Mucosa of rectum (tissue), 2 donors: Measurements from ENCODE around the gene CENPE.
"Not testable (repeated sequence)": the region's sequence is repeated elsewhere in the genome, so short reads cannot be mapped to it uniquely, and the experiment has no call there.

Source experiments
- H3K27ac ChIP-seq, 2 donors: one replicate each; pipeline ENCODE4 v1.7.0; 2013; ENCODE audit warnings: inconsistent platforms in 2 of 2, low read depth in 2 of 2, low read length in 2 of 2
- H3K27me3 ChIP-seq, 2 donors: one replicate each; pipeline ENCODE4 v1.7.0; 2013; ENCODE audit warnings: low read length in 2 of 2; ENCODE audit not compliant: control insufficient read depth in 2 of 2, insufficient read depth in 2 of 2
- H3K36me3 ChIP-seq, 2 donors: one replicate each; pipeline ENCODE4 v1.7.0; 2013; ENCODE audit warnings: low read length in 2 of 2; ENCODE audit not compliant: control insufficient read depth in 2 of 2, insufficient read depth in 2 of 2
- H3K4me1 ChIP-seq, 2 donors: one replicate each; pipeline ENCODE4 v1.7.0; 2013; ENCODE audit warnings: low read length in 2 of 2, mild to moderate bottlenecking in 1 of 2; ENCODE audit not compliant: control insufficient read depth in 2 of 2, insufficient read depth in 2 of 2
- H3K4me3 ChIP-seq, 2 donors: one replicate each; pipeline ENCODE4 v1.7.0; 2013; ENCODE audit warnings: low read length in 2 of 2
- H3K9ac ChIP-seq, 2 donors: one replicate each; pipeline ENCODE4 v1.7.0; 2013; ENCODE audit warnings: low read length in 2 of 2, low read depth in 1 of 2, mild to moderate bottlenecking in 1 of 2
- H3K9me3 ChIP-seq, 2 donors: one replicate each; pipeline ENCODE4 v1.7.0; 2013; ENCODE audit warnings: low read length in 2 of 2; ENCODE audit not compliant: control insufficient read depth in 2 of 2
- donor health status: healthy.
- donor health status: Normal muscosa, but diverticular disease.

Gene CENPE

DNA sequence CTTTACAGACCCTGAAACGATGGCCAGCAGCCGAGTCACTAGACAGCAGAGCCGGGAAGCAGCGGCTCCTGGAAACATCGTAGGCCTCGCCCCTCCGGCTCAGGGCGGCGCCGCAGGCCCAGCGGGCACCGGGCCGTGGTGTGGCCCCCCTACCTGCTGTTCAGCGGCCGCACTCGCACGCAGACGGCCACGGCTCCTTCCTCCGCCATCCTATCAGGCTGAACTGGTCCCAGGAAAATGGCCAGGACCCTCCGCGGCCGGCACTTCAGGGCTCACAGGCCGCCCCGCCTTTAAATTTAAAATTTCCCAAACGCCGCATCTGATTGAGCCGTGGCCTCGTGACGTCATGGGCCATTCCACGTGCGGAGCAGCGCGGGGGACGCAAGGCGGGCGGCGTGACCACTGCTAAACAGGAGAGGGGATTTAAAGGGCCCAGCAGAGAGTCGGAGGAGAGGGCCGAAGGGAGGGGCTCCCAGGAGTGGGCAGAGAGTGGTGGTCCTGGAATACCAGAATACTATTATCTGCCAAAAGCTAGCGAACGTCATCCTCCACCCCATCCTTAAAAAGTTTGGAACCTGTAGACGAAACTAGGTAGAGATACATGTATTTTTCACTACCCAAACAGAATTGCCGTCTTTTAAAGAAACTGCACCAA is at the start of gene CENPE:
Gene CENPE, minus strand, starts transcription at position 233 of the 655 bp plus-strand sequence. Its CDS starts 24 bp downstream, at position 209.
- Histone ChIP-seq H3K9me3 (no peaks in the 10 kb centered on the region), H3K27ac (peak within 1 kb of the TSS; percentile 41 to 57), H3K36me3 (no peaks in the 10 kb centered on the region), H3K27me3 (no peaks in the 10 kb centered on the region), H3K4me3 (peak within 1 kb of the TSS; percentile 94 to 95), H3K4me1 (peaks cover 4% of the 10 kb centered on the region in 2 donors), H3K9ac (peak within 1 kb of the TSS; percentile 82 to 84)

- Histone ChIP-seq H3K4me3 (no peak overlapping the region), H3K9me3 (no peaks in the 10 kb centered on the region), H3K27ac (no peak overlapping the region), H3K36me3 (no peaks in the 10 kb centered on the region), H3K4me1 (no peaks in the 10 kb centered on the region), H3K27me3 (no peaks in the 10 kb centered on the region), H3K9ac (no peak overlapping the region)
These were observed 46.1 kb upstream of the CENPE start for GRCh38 chr4:103244251-103244650.

GRCh38 chr4:103230938-103231337 is 32.8 kb upstream of the CENPE start:
- H3K4me3 ChIP-seq = not testable (repeated sequence)

GRCh38 chr4:103223556-103223955 is 25.4 kb upstream of the CENPE start:
- not testable (repeated sequence) for H3K27ac ChIP-seq, H3K4me1 ChIP-seq, H3K9ac ChIP-seq, H3K36me3 ChIP-seq, H3K4me3 ChIP-seq, H3K9me3 ChIP-seq, H3K27me3 ChIP-seq

More at GRCh38 chr4:103230938-103231337, 32.8 kb upstream of the CENPE start:
- not testable (repeated sequence) for H3K9me3 ChIP-seq, H3K36me3 ChIP-seq, H3K27me3 ChIP-seq, H3K9ac ChIP-seq, H3K4me1 ChIP-seq, H3K27ac ChIP-seq

DNA sequence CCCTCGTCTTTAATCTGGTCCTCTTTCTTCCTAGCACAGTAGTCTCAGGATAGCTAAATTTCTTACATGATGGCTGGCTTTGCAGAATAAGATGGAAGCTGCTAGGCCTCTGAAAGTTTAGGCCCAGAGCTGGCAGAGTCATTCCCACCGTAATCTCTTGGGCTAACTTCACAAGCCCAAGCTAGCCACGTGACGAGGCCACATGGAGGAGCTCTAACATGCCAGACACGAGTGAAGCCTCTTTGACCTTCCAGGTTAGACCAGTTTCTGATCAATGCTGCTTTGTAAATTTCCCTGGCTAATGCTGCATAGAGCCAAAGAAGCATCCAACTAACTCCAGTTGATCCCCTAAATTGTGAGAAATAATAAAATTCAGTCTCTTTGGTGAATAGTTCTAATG is 9.5 kb upstream of the CENPE start:
- H3K27me3 ChIP-seq = no peaks in the 10 kb centered on the region
- H3K4me3 ChIP-seq = no peak overlapping the region
- H3K36me3 ChIP-seq = no peaks in the 10 kb centered on the region
- H3K27ac ChIP-seq = no peak overlapping the region
- no peaks in the 10 kb centered on the region for H3K9me3 ChIP-seq
- no peaks in the 10 kb centered on the region for H3K4me1 ChIP-seq
- no peak overlapping the region for H3K9ac ChIP-seq

- Histone ChIP-seq H3K4me3 (no peak overlapping the region), H3K9ac (no peak overlapping the region), H3K27me3 (no peaks in the 10 kb centered on the region), H3K9me3 (no peaks in the 10 kb centered on the region), H3K4me1 (no peaks in the 10 kb centered on the region), H3K36me3 (no peaks in the 10 kb centered on the region), H3K27ac (no peak overlapping the region)
These were observed 6.0 kb upstream of the CENPE start for GRCh38 chr4:103204111-103204510.

GRCh38 chr4:103201724-103202123 is 3.6 kb upstream of the CENPE start:
- no peak overlapping the region for H3K4me3 ChIP-seq
- H3K36me3 ChIP-seq = no peaks in the 10 kb centered on the region
- H3K4me1 ChIP-seq = peaks cover 4% of the 10 kb centered on the region in 2 donors
- no peaks in the 10 kb centered on the region for H3K9me3 ChIP-seq
- H3K27me3 ChIP-seq = no peaks in the 10 kb centered on the region
- H3K9ac ChIP-seq = no peak overlapping the region
- no peak overlapping the region for H3K27ac ChIP-seq

- Histone ChIP-seq H3K27me3 (no peaks in the 10 kb centered on the region), H3K4me1 (peaks cover 4% of the 10 kb centered on the region in 2 donors), H3K36me3 (no peaks in the 10 kb centered on the region), H3K9me3 (no peaks in the 10 kb centered on the region), H3K4me3 (no peak overlapping the region), H3K27ac (no peak overlapping the region), H3K9ac (no peak overlapping the region)
These were observed 3.1 kb upstream of the CENPE start for GRCh38 chr4:103201253-103201652.

DNA sequence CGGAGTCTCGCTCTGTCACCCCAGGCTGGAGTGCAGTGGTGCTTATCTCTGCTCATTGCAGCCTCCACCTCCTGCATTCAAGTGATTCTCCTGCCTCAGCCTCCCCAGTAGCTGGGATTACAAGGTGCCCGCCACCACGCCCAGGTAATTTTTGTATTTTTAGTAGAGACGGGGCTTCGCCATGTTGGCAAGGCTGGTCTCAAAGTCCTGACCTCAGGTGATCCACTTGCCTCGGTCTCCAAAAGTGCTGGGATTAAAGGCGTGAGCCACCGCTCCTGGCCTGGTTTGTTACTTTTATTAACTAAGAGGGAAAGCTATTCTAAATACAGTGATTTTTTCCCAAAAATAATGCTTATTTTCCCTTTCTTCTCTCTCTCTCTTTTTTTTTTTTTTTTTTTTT is 866 bp upstream of the CENPE start:
- Histone ChIP-seq H3K36me3 (no peaks in the 10 kb centered on the region), H3K4me1 (peaks cover 4% of the 10 kb centered on the region in 2 donors), H3K27me3 (no peaks in the 10 kb centered on the region), H3K27ac (peak overlapping the region in 1 of 2 donors; percentile 57), H3K9ac (peak overlapping the region in 1 of 2 donors; percentile 82), H3K4me3 (peak overlapping the region; percentile 94 to 95), H3K9me3 (no peaks in the 10 kb centered on the region)

DNA sequence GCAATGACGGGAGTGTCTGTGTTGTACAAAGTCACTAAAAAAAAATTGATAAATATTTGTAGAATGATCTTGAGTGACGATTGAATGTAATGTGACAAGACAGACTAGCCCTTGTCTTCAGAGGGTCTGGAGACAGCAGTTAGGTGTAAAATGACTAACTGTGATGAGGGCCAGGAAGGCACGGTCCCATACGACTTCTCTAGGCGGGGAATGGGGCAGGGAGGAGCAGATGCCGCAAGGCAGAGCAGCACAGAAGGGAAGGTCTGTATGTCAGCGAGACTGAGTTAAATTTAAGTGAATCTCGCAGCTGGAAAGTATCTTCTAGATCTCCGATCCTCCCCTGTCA is 405 bp downstream of the CENPE start:
- Histone ChIP-seq H3K36me3 (no peaks in the 10 kb centered on the region), H3K27me3 (no peaks in the 10 kb centered on the region), H3K4me1 (peaks cover 4% of the 10 kb centered on the region in 2 donors), H3K9me3 (no peaks in the 10 kb centered on the region), H3K4me3 (peak overlapping the region; percentile 94 to 95), H3K27ac (peak overlapping the region in 1 of 2 donors; percentile 41), H3K9ac (peak overlapping the region; percentile 82 to 84)
